DND-41 (cell line): ENCODE results near the gene ZDHHC7.

ENCODE experiments used
- ATAC-seq: fragments of 200-7000 bp; cut with Tn5 transposase; 3 replicates; pipeline ENCODE4 v1.9.1; 2021; ENCODE audit warnings: low read depth; ENCODE audit not compliant: insufficient read depth
- DNase-seq: peaks from one replicate; pipeline ENCODE4 v3.0.0-alpha.2; 2020
- H2AFZ ChIP-seq: 2 replicates; pipeline ENCODE4 v1.6.0; 2012; ENCODE audit warnings: low read depth, low read length
- H3K27ac ChIP-seq: 2 replicates; pipeline ENCODE4 v1.5.1; 2012; ENCODE audit warnings: low read length, inconsistent platforms
- H3K27me3 ChIP-seq: fragments of 200-600 bp; sonication (generic); 2 replicates; pipeline ENCODE4 v1.6.0; 2012; ENCODE audit warnings: low read length, mild to moderate bottlenecking, inconsistent platforms; ENCODE audit not compliant: insufficient read depth, poor library complexity
- H3K36me3 ChIP-seq: 2 replicates; pipeline ENCODE4 v1.5.1; 2012; ENCODE audit warnings: low read length, inconsistent platforms; ENCODE audit not compliant: insufficient read depth
- H3K4me1 ChIP-seq: 2 replicates; pipeline ENCODE4 v1.5.1; 2012; ENCODE audit warnings: mild to moderate bottlenecking, low read length; ENCODE audit not compliant: insufficient read depth
- H3K4me2 ChIP-seq: 2 replicates; pipeline ENCODE4 v1.6.0; 2012; ENCODE audit warnings: mild to moderate bottlenecking, moderate library complexity, low read length, inconsistent platforms; ENCODE audit not compliant: insufficient read depth
- H3K4me3 ChIP-seq, 2 experiments: fragments of 200-600 bp in 1 of 2; shearing (Covaris generic) in 1 of 2; 2 replicates each; pipeline ENCODE4 v1.5.1; 2012 to 2016; ENCODE audit warnings: inconsistent platforms in 2 of 2, low read length in 2 of 2, mild to moderate bottlenecking in 2 of 2, low read depth in 1 of 2, moderate library complexity in 1 of 2
- H3K79me2 ChIP-seq: 2 replicates; pipeline ENCODE4 v1.6.0; 2012; ENCODE audit warnings: low read length, inconsistent platforms; ENCODE audit not compliant: insufficient read depth
- H3K9ac ChIP-seq: 2 replicates; pipeline ENCODE4 v1.6.0; 2012; ENCODE audit warnings: low read depth, mild to moderate bottlenecking, inconsistent platforms, low read length, moderate library complexity
- H3K9me3 ChIP-seq: 2 replicates; pipeline ENCODE4 v1.5.1; 2012; ENCODE audit warnings: low read length, moderate library complexity, mild to moderate bottlenecking, inconsistent platforms; ENCODE audit not compliant: insufficient read depth, severe bottlenecking
- H4K20me1 ChIP-seq: 2 replicates; pipeline ENCODE4 v1.6.0; 2012; ENCODE audit warnings: low read length; ENCODE audit not compliant: insufficient read depth
- EZH2 ChIP-seq: IDR thresholded peaks from 3 replicates; pipeline ENCODE4 v1.6.1; 2012; ENCODE audit warnings: borderline replicate concordance, low read depth, mild to moderate bottlenecking, moderate library complexity, low read length, inconsistent platforms; ENCODE audit not compliant: severe bottlenecking
- TF ChIP-seq, protein P1 (sequence below): IDR thresholded peaks from 2 replicates; pipeline ENCODE4 v1.5.1; 2012; ENCODE audit warnings: borderline replicate concordance, low read length, moderate library complexity, mild to moderate bottlenecking; ENCODE audit not compliant: poor library complexity, severe bottlenecking; ENCODE audit errors: extremely low read depth

The ZDHHC7 gene

DNA sequence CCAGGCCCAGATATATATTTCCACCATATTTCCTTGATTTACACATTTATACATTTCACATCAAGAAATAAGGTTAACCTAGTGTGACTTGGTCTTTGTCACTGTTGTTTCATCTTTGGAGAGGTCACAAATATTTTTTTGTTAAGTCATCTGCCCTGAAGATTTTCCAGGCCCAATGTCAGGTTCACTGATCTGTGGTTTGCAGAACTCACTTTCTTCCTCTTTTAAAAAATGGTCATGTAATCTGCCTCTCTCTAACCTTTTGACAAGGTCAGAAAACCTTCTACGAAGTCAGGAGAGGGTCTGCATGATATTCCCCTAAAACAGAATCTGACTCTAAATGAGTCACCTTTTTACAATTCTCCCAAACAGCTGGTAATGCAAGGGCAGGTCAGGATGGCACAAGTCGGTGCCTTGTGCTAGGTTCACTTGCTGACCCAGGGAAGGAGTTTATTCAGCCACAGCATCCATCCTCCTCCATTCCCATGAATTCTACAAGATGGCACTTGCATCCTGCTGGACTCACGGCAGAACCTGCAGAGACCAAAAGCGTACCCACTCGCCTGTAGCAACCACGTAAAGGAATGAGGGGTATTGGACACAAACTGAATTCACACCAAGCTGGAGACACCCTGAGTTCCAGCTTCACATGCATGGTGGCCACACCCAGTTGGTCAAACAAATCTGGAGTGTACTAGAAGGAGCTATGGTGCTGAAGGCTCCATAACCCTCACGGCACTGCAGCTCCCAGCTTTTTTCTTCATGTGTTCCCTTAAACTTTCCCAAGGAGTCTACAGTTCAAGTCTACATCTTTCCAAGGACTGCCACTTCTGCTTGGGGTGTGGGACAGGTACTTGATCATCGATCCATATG, 14.7 kb upstream of the ZDHHC7 start:
- Histone ChIP-seq H2AFZ (no peak overlapping the region), H3K27ac (no peak overlapping the region), H3K9ac (no peak overlapping the region), H3K9me3 (no peaks in the 10 kb centered on the region), H3K4me3 (no peak overlapping the region), H3K79me2 (no peaks in the 10 kb centered on the region), H3K4me1 (peaks cover 27% of the 10 kb centered on the region), H3K4me2 (peak overlapping the region; percentile 89), H4K20me1 (no peaks in the 10 kb centered on the region), H3K27me3 (peaks cover 15% of the 10 kb centered on the region), H3K36me3 (no peaks in the 10 kb centered on the region)
- DNase-seq (no peak), ATAC-seq (no peak)
- TF ChIP-seq EZH2 = no peak
- TF ChIP-seq, protein P1, sequence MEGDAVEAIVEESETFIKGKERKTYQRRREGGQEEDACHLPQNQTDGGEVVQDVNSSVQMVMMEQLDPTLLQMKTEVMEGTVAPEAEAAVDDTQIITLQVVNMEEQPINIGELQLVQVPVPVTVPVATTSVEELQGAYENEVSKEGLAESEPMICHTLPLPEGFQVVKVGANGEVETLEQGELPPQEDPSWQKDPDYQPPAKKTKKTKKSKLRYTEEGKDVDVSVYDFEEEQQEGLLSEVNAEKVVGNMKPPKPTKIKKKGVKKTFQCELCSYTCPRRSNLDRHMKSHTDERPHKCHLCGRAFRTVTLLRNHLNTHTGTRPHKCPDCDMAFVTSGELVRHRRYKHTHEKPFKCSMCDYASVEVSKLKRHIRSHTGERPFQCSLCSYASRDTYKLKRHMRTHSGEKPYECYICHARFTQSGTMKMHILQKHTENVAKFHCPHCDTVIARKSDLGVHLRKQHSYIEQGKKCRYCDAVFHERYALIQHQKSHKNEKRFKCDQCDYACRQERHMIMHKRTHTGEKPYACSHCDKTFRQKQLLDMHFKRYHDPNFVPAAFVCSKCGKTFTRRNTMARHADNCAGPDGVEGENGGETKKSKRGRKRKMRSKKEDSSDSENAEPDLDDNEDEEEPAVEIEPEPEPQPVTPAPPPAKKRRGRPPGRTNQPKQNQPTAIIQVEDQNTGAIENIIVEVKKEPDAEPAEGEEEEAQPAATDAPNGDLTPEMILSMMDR = no peak

DNA sequence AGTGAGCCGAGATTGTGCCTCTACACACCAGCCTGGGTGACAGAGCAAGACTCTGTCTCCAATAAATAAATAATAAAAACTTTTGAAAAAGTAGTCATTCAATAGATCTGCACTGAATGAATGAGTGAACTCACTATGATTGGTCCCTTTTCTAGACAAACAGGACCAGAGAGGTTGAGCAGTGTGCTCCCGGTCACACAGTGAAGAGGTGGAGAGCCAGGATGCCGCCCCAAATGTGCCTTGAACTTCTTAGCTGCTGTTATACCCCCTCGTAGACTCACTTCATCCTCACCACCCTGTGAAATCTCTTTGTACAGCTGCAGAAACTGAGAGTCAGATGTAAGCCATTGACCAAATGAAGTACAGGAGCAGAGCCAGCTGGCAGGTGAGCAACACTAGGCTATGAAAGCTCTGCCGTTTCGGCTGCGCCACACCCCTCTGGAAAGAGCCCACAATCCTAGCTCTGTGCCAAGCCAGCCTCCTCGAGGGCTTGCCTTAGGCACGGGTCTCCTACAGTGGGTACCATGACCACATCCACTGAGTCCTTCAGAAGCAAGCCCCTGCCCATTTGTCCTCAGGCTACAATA, 8.4 kb upstream of the ZDHHC7 start:
- Histone ChIP-seq H3K4me1 (peaks cover 7% of the 10 kb centered on the region; the same call in 1 of the 2 replicates), H3K4me3 (no peak overlapping the region), H4K20me1 (no peaks in the 10 kb centered on the region), H3K9me3 (no peaks in the 10 kb centered on the region), H3K36me3 (no peaks in the 10 kb centered on the region), H3K4me2 (no peak overlapping the region), H2AFZ (no peak overlapping the region), H3K27me3 (no peaks in the 10 kb centered on the region), H3K9ac (no peak overlapping the region), H3K27ac (no peak overlapping the region), H3K79me2 (no peaks in the 10 kb centered on the region)
- ATAC-seq (no peak), DNase-seq (no peak)
- TF ChIP-seq EZH2 = no peak
- TF ChIP-seq, protein P1 = no peak

DNA sequence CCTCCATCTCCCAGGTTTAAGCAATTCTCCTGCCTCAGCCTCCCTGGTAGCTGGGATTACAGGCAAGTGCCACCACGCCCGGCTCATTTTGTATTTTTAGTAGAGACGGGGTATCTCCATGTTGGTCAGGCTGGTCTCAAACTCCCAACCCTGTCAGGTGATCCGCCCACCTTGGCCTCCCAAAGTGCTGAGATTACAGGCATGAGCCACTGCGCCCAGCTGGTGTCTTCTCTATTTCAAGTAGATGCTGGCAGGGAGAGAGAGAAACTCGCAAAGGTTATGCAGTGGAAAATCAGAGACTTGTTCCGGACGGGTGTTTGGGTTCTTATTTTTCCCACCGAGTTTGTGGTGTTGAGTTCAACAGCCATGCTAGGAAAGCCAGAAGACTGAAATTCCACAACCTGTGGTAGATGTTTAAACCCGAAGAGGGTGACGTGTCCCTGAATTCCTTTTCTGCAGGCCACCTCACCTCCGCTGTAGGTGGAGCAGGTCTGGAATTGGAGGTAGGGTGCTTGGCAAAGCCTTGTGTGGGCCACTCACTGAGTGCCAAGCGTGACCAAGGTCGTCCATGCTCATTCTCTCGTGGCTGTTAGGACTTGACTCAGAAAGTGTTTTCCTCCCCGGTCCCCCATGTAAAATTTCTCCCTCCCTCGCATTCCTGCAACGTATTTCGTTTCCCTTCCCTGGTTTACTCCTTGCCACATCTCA, 7.3 kb upstream of the ZDHHC7 start:
- ATAC-seq (no peak), DNase-seq (no peak)
- Histone ChIP-seq H3K9ac (no peak overlapping the region), H2AFZ (no peak overlapping the region), H3K4me2 (no peak overlapping the region), H3K36me3 (no peaks in the 10 kb centered on the region), H3K4me3 (no peak overlapping the region), H3K27me3 (no peaks in the 10 kb centered on the region), H4K20me1 (no peaks in the 10 kb centered on the region), H3K79me2 (no peaks in the 10 kb centered on the region), H3K9me3 (no peaks in the 10 kb centered on the region), H3K4me1 (peaks cover 7% of the 10 kb centered on the region; the same call in 1 of the 2 replicates), H3K27ac (no peak overlapping the region)
- TF ChIP-seq EZH2 = no peak
- TF ChIP-seq, protein P1 = no peak
